ENCODE measurements around the gene MED9. TPM values are rescaled to one million over a fixed set of nuclear protein-coding genes. Genes with fewer than 3 reads are reported as not detected.
"Not testable (repeated sequence)": the region's sequence is repeated elsewhere in the genome, so short reads cannot be mapped to it uniquely, and the experiment has no call there.

MED9 gene
- total RNA-seq, 1 experiment from 2014 or later, result 20.4 TPM

DNA sequence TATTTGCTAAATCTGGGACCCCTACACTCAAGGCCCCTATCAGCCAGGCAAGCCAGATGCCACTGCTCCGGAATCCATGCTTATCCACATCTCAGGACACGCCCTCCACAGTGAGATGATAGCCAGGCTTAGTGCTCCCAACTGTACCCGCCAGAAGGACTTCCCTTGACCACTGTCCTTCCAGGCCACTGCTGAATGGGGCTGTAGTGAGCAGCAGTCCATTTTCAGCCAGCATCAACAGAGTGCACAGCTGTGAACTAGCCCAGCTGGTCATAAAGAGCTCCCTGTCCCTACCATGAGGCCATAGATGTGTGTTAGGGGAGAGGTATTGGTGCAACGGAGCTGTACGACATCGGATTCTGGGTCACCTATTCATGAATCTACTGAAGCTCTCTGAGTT, 13.0 kb upstream of the MED9 start:
- Histone ChIP-seq H3K27ac (ENCODE audit: low read depth, low read length, poor library complexity, severe bottlenecking) (no peak overlapping the region), H3K27me3 (replicated peaks; ENCODE audit: insufficient read depth, low read depth, low read length, poor library complexity) (peaks cover 41% of the 10 kb centered on the region), H3K4me3 (ENCODE audit: low read depth, low read length, poor library complexity, severe bottlenecking) (no peak overlapping the region), H3K36me3 (ENCODE audit: insufficient read depth, low read length, poor library complexity, severe bottlenecking) (no peaks in the 10 kb centered on the region), H3K9me3 (ENCODE audit: low read depth, low read length, poor library complexity, severe bottlenecking) (no peaks in the 10 kb centered on the region), H3K4me1 (ENCODE audit: insufficient read depth, low read length, poor library complexity, severe bottlenecking) (no peaks in the 10 kb centered on the region)
- ChIA-PET POLR2A (ENCODE audit: low non-redundant PET) (no interaction called here), CTCF (no interaction called here)
- BruUV-seq (replicated peaks), result no TSS peak
- TF ChIP-seq EZH2 (IDR thresholded peaks at IDR 0.05; ENCODE audit: borderline replicate concordance, low read depth, low read length, poor library complexity, severe bottlenecking) (no peak), CTCF (conservative IDR thresholded peaks at IDR 0.05; ENCODE audit: low read depth, low read length) (no peak)
- intact Hi-C loops (cut with micrococcal nuclease; ENCODE audit: unreplicated experiment), result no loop called here
- DNase-seq (ENCODE audit: low spot score), result no peak

GRCh38 chr17:17465878-17466277, 10.9 kb upstream of the MED9 start:
- H3K4me1 ChIP-seq (ENCODE audit: insufficient read depth, low read length, poor library complexity, severe bottlenecking); H3K36me3 ChIP-seq (ENCODE audit: insufficient read depth, low read length, poor library complexity, severe bottlenecking); DNase-seq (ENCODE audit: low spot score); intact Hi-C loops (cut with micrococcal nuclease; ENCODE audit: unreplicated experiment); CTCF ChIA-PET; BruUV-seq (replicated peaks); H3K4me3 ChIP-seq (ENCODE audit: low read depth, low read length, poor library complexity, severe bottlenecking); H3K9me3 ChIP-seq (ENCODE audit: low read depth, low read length, poor library complexity, severe bottlenecking); POLR2A ChIA-PET (ENCODE audit: low non-redundant PET); H3K27ac ChIP-seq (ENCODE audit: low read depth, low read length, poor library complexity, severe bottlenecking): not testable (repeated sequence)
- peaks cover 42% of the 10 kb centered on the region for H3K27me3 ChIP-seq (replicated peaks; ENCODE audit: insufficient read depth, low read depth, low read length, poor library complexity)

DNA sequence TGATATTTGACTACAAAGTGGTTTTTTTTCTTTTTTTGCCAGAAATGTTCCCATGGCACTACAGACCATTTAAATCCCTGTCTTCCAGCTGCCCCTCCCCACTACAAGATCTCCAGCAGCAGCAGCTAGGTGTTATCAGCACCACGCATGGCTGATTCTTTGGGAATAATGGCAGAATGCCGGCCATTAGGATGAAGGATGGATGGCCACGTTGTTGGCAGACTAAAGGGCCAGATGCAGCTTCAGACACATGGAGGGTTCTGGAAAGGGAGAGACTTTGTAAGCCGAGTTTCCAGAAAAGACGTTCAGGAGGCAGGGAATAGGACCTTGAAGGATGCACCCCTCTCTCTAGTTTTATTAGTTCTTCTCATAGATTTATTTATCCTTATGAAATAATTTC, 10.3 kb upstream of the MED9 start:
- Histone ChIP-seq H3K36me3 (ENCODE audit: insufficient read depth, low read length, poor library complexity, severe bottlenecking) (no peaks in the 10 kb centered on the region), H3K4me3 (ENCODE audit: low read depth, low read length, poor library complexity, severe bottlenecking) (no peak overlapping the region), H3K9me3 (ENCODE audit: low read depth, low read length, poor library complexity, severe bottlenecking) (no peaks in the 10 kb centered on the region), H3K4me1 (ENCODE audit: insufficient read depth, low read length, poor library complexity, severe bottlenecking) (no peaks in the 10 kb centered on the region), H3K27me3 (replicated peaks; ENCODE audit: insufficient read depth, low read depth, low read length, poor library complexity) (peaks cover 48% of the 10 kb centered on the region), H3K27ac (ENCODE audit: low read depth, low read length, poor library complexity, severe bottlenecking) (no peak overlapping the region)
- DNase-seq (ENCODE audit: low spot score), result no peak
- ChIA-PET POLR2A (ENCODE audit: low non-redundant PET) (no interaction called here), CTCF (no interaction called here)
- no TSS peak for BruUV-seq (replicated peaks)
- intact Hi-C loops (cut with micrococcal nuclease; ENCODE audit: unreplicated experiment), result no loop called here
- no peak for TF ChIP-seq CTCF (conservative IDR thresholded peaks at IDR 0.05; ENCODE audit: low read depth, low read length)
- TF ChIP-seq EZH2 (IDR thresholded peaks at IDR 0.05; ENCODE audit: borderline replicate concordance, low read depth, low read length, poor library complexity, severe bottlenecking), result no peak

- H3K27ac ChIP-seq (ENCODE audit: low read depth, low read length, poor library complexity, severe bottlenecking), result no peak overlapping the region
- POLR2A ChIA-PET (ENCODE audit: low non-redundant PET), result no interaction called here
- no peak overlapping the region for H3K4me3 ChIP-seq (ENCODE audit: low read depth, low read length, poor library complexity, severe bottlenecking)
- no TSS peak for BruUV-seq (replicated peaks)
- no peaks in the 10 kb centered on the region for H3K9me3 ChIP-seq (ENCODE audit: low read depth, low read length, poor library complexity, severe bottlenecking)
- no peaks in the 10 kb centered on the region for H3K36me3 ChIP-seq (ENCODE audit: insufficient read depth, low read length, poor library complexity, severe bottlenecking)
- no peaks in the 10 kb centered on the region for H3K4me1 ChIP-seq (ENCODE audit: insufficient read depth, low read length, poor library complexity, severe bottlenecking)
- DNase-seq (ENCODE audit: low spot score), result no peak
- TF ChIP-seq EZH2 (IDR thresholded peaks at IDR 0.05; ENCODE audit: borderline replicate concordance, low read depth, low read length, poor library complexity, severe bottlenecking), result no peak
- no peak for TF ChIP-seq CTCF (conservative IDR thresholded peaks at IDR 0.05; ENCODE audit: low read depth, low read length)
- H3K27me3 ChIP-seq (replicated peaks; ENCODE audit: insufficient read depth, low read depth, low read length, poor library complexity), result peaks cover 47% of the 10 kb centered on the region
- intact Hi-C loops (cut with micrococcal nuclease; ENCODE audit: unreplicated experiment), result no loop called here
- CTCF ChIA-PET, result no interaction called here
Observed at GRCh38 chr17:17467016-17467415, 9.8 kb upstream of the MED9 start.
